ENCODE results near the gene COL18A1.

COL18A1 gene

DNA sequence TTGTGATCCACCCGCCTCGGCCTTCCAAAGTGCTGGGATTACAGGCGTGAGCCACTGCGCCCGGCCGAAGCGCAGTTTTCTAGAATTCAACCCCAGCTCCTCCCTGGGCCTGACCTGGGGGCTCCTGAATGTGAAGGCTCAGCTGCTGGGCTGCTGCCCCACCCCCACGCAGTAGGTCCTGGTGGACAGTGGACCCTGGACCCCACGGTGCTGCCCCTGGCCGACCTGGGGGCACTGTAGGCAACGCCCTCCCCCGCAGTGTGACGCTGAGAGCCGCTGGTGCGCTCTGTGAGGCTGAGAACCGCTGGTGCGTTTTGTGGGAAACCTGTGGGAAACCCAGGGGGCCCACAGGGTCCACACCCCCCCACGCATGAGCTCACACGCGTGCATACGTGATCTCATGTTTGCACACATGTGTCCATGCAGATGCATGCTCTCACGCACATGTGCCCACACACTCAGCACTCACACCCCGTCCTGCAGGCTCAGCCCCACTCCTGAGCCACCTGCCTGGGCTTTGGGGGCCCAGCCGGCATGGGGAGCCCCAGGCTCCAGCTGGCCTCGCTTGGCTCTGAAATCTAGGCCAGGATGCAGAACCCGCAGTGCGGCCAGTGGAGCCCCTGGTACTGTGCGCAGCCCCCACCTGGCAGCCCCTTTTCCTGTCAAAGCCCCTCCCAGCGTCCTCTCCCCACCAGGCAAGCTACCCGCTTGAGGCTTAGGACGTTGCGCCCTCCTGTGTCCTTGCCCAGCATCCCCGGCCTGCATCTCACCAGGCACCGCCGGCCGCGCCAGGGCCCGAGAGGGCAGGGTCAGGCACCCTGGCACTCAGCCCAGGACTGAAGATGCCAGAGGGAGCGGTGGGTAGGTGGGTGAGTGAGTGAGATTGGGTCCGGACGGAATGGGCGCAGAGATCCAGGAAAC lies 67.7 kb downstream of the COL18A1 start:
- TF ChIP-seq, protein P1, sequence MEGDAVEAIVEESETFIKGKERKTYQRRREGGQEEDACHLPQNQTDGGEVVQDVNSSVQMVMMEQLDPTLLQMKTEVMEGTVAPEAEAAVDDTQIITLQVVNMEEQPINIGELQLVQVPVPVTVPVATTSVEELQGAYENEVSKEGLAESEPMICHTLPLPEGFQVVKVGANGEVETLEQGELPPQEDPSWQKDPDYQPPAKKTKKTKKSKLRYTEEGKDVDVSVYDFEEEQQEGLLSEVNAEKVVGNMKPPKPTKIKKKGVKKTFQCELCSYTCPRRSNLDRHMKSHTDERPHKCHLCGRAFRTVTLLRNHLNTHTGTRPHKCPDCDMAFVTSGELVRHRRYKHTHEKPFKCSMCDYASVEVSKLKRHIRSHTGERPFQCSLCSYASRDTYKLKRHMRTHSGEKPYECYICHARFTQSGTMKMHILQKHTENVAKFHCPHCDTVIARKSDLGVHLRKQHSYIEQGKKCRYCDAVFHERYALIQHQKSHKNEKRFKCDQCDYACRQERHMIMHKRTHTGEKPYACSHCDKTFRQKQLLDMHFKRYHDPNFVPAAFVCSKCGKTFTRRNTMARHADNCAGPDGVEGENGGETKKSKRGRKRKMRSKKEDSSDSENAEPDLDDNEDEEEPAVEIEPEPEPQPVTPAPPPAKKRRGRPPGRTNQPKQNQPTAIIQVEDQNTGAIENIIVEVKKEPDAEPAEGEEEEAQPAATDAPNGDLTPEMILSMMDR (conservative IDR thresholded peaks at IDR 0.05; ENCODE audit: low read length), result no peak
- no peak for TF ChIP-seq EZH2phosphoT487 (IDR thresholded peaks at IDR 0.05; ENCODE audit: borderline replicate concordance)
- Histone ChIP-seq H3K9ac (ENCODE audit: low read depth, low read length, poor library complexity, severe bottlenecking) (no peak overlapping the region), H3K79me2 (ENCODE audit: insufficient read depth, low read length) (no peaks in the 10 kb centered on the region), H4K20me1 (ENCODE audit: insufficient read depth, low read length, poor library complexity, severe bottlenecking) (no peaks in the 10 kb centered on the region), H2AFZ (ENCODE audit: low read length) (no peak overlapping the region), H3F3A (ENCODE audit: low read depth) (no peaks in the 10 kb centered on the region), H3K9me2 (replicated peaks; ENCODE audit: low read depth, low read length) (no peaks in the 10 kb centered on the region), H3K9me3 (ENCODE audit: insufficient read depth, low read depth, low read length) (no peaks in the 10 kb centered on the region), H3K4me2 (ENCODE audit: low read depth, low read length, poor library complexity, severe bottlenecking) (no peak overlapping the region), H3K4me3 (ENCODE audit: low read length, poor library complexity, severe bottlenecking) (no peak overlapping the region), H3K4me1 (ENCODE audit: insufficient read depth, low read length, poor library complexity, severe bottlenecking) (no peaks in the 10 kb centered on the region), H3K36me3 (ENCODE audit: insufficient read depth, low read length) (no peaks in the 10 kb centered on the region), H3K27me3 (ENCODE audit: insufficient read depth, low read length, poor library complexity, severe bottlenecking) (no peaks in the 10 kb centered on the region)

DNA sequence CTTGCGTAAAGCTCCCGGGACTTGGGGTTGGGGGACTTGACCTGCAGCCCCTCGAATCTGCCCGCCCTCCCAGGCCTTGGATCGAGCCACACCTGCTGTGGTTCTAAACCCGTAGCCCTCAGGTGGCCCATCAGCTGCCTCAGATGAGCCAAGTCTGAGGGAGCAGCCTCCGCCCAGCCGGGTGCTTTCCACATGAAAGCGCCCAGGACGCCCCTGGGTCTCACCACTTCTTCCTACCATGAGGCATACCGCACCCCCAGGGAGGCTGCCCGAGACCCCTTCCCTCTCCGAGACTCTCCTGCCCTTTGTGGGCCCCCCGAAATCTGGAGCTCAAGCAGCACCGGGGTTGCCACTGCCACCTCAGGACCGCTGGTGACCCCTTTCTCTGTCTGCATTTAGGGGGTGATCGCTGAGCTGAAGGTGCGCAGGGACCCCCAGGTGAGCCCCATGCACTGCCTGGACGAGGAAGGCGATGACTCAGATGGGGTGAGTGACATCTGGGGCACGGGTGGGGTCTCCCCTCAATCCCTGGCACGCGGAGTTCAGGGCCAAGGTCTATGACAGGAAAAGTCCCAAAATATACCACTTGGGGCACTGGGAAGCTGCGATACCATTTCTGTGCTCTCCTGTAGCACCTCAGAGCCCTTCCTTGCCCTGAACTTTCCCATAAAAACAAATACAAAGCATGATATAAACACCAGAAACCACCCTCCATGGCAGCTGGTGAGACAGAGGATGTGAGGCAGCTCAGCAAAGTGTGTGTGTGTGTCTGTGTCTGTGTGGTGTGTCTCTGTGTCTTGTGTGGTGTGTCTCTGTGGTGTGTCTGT lies 68.7 kb downstream of the COL18A1 start:
- Histone ChIP-seq H3K9me3 (ENCODE audit: insufficient read depth, low read depth, low read length) (no peaks in the 10 kb centered on the region), H3K79me2 (ENCODE audit: insufficient read depth, low read length) (no peaks in the 10 kb centered on the region), H3K36me3 (ENCODE audit: insufficient read depth, low read length) (no peaks in the 10 kb centered on the region), H3K4me3 (ENCODE audit: low read length, poor library complexity, severe bottlenecking) (no peak overlapping the region), H3K27me3 (ENCODE audit: insufficient read depth, low read length, poor library complexity, severe bottlenecking) (no peaks in the 10 kb centered on the region), H4K20me1 (ENCODE audit: insufficient read depth, low read length, poor library complexity, severe bottlenecking) (no peaks in the 10 kb centered on the region), H3K9ac (ENCODE audit: low read depth, low read length, poor library complexity, severe bottlenecking) (no peak overlapping the region), H3K9me2 (replicated peaks; ENCODE audit: low read depth, low read length) (no peaks in the 10 kb centered on the region), H2AFZ (ENCODE audit: low read length) (no peak overlapping the region), H3K4me1 (ENCODE audit: insufficient read depth, low read length, poor library complexity, severe bottlenecking) (peaks cover 5% of the 10 kb centered on the region), H3F3A (ENCODE audit: low read depth) (no peaks in the 10 kb centered on the region), H3K4me2 (ENCODE audit: low read depth, low read length, poor library complexity, severe bottlenecking) (no peak overlapping the region)
- no peak for TF ChIP-seq EZH2phosphoT487 (IDR thresholded peaks at IDR 0.05; ENCODE audit: borderline replicate concordance)
- TF ChIP-seq, protein P1 (conservative IDR thresholded peaks at IDR 0.05; ENCODE audit: low read length), result no peak; the same call in 1 of the 2 replicates

DNA sequence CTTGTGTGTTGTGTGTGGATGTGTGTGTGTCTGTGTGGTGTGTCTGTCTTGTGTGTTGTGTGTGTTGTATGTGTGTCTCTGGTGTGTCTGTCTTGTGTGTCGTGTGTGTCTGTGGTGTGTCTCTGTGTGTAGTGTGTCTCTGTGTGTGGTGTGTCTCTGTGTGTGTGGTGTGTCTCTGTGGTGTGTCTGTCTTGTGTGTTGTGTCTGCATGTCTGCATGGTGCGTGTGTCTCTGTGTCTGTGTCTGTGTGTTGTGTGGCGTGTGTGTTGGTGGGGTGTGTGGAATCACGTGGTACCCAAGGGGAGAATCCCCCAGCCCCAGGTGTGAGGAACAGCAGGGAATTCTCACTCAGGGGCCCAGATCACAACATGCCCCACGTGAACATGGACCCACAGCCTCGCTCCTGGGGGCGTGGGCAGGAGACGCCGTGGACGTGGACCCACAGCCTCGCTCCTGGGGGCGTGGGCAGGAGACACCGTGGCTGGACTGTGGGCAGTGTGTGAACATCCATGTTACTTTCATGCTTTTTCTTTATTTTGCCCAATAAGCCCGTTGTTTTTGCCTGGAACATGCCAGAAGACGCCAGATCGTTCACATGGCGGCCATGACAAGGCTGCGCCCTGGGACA lies 69.5 kb downstream of the COL18A1 start:
- H2AFZ ChIP-seq (ENCODE audit: low read length), result no peak overlapping the region
- H3K4me3 ChIP-seq (ENCODE audit: low read length, poor library complexity, severe bottlenecking), result no peak overlapping the region
- no peak overlapping the region for H3K9ac ChIP-seq (ENCODE audit: low read depth, low read length, poor library complexity, severe bottlenecking)
- H3K9me3 ChIP-seq (ENCODE audit: insufficient read depth, low read depth, low read length), result no peaks in the 10 kb centered on the region
- TF ChIP-seq, protein P1 (conservative IDR thresholded peaks at IDR 0.05; ENCODE audit: low read length), result no peak
- TF ChIP-seq EZH2phosphoT487 (IDR thresholded peaks at IDR 0.05; ENCODE audit: borderline replicate concordance), result no peak
- H3K27me3 ChIP-seq (ENCODE audit: insufficient read depth, low read length, poor library complexity, severe bottlenecking), result no peaks in the 10 kb centered on the region
- H3K36me3 ChIP-seq (ENCODE audit: insufficient read depth, low read length), result no peaks in the 10 kb centered on the region
- no peaks in the 10 kb centered on the region for H3F3A ChIP-seq (ENCODE audit: low read depth)
- no peaks in the 10 kb centered on the region for H4K20me1 ChIP-seq (ENCODE audit: insufficient read depth, low read length, poor library complexity, severe bottlenecking)
- peaks cover 9% of the 10 kb centered on the region for H3K4me1 ChIP-seq (ENCODE audit: insufficient read depth, low read length, poor library complexity, severe bottlenecking)
- no peaks in the 10 kb centered on the region for H3K79me2 ChIP-seq (ENCODE audit: insufficient read depth, low read length)
- H3K4me2 ChIP-seq (ENCODE audit: low read depth, low read length, poor library complexity, severe bottlenecking), result no peak overlapping the region
- H3K9me2 ChIP-seq (replicated peaks; ENCODE audit: low read depth, low read length), result no peaks in the 10 kb centered on the region

Data from Loucy (cell line).